K562 (cell line): Measurements from ENCODE around the gene MDFIC. TPM values are rescaled to one million over a fixed set of nuclear protein-coding genes. Genes with fewer than 3 reads are reported as not detected.

ENCODE experiments used
- ATAC-seq: fragments of 200-7000 bp; cut with Tn5 transposase; 3 replicates; pipeline ENCODE4 v1.9.1; 2020; ENCODE audit warnings: moderate library complexity
- BruUV-seq: library from RNA; stranded (reverse); fragments of 400-500 nt; replicated peaks from 2 replicates; lab custom pipeline; 2021; lab: Mats Ljungman, UMichigan
- CTCF ChIA-PET: fragments of 300-600 bp; formaldehyde crosslinking; extraction: SDS; loops from one replicate; lab custom pipeline; 2021; ENCODE audit warnings: low intra/inter-chr PET ratio; lab: Yijun Ruan, JAX
- POLR2A ChIA-PET: fragments of 300-600, 350-650 bp; sonication (Branson Sonifier 250); formaldehyde crosslinking; extraction: SDS; loops from one replicate; lab custom pipeline; 2021; ENCODE audit warnings: antibody characterized with exemption, inconsistent platforms; lab: Yijun Ruan, JAX
- DNase-seq, 4 experiments: peaks; one replicate each; pipeline versions ENCODE4 v3.0.0 to v3.0.0-alpha.2; 2011 to 2018; ENCODE audit warnings: low spot score in 3 of 4, mixed read lengths in 3 of 4; ENCODE audit errors: extremely low read depth in 1 of 4
- FAIRE-seq: peaks from 2 replicates; lab custom pipeline; 2011; peaks lifted over from hg19 to GRCh38; lab: Jason Lieb, UNC
- H2AFZ ChIP-seq: 2 replicates; pipeline ENCODE4 v1.6.0; 2011; ENCODE audit warnings: low read depth, low read length, control low read depth, inconsistent platforms
- H3K27ac ChIP-seq: fragments of 200-600 bp; 3 replicates; pipeline ENCODE4 v1.8.0; 2011; ENCODE audit warnings: low read depth, mild to moderate bottlenecking, control low read depth, inconsistent platforms, low read length, moderate library complexity, mixed read lengths; ENCODE audit errors: extremely low read depth
- H3K27me3 ChIP-seq, 2 experiments: fragments of 300-600 bp in 1 of 2; 2 replicates in 1 of 2; 3 replicates in 1 of 2; pipeline versions ENCODE4 v1.6.0 to v1.8.0; 2011; ENCODE audit warnings: inconsistent platforms in 2 of 2, low read length in 2 of 2, mild to moderate bottlenecking in 1 of 2, mixed read lengths in 1 of 2, moderate library complexity in 1 of 2; ENCODE audit not compliant: control insufficient read depth in 2 of 2, insufficient read depth in 2 of 2
- H3K36me3 ChIP-seq: fragments of 300-600 bp; 3 replicates; pipeline ENCODE4 v1.8.0; 2011; ENCODE audit warnings: mild to moderate bottlenecking, low read length, inconsistent platforms; ENCODE audit not compliant: control insufficient read depth, insufficient read depth
- H3K4me1 ChIP-seq, 2 experiments: fragments of 200-600 bp in 1 of 2; replicated peaks in 1 of 2; 2 replicates in 1 of 2; 3 replicates in 1 of 2; pipeline versions ENCODE4 v1.5.1 to v1.8.0; 2011; ENCODE audit warnings: inconsistent platforms in 2 of 2, low read length in 2 of 2, mild to moderate bottlenecking in 1 of 2, mixed read lengths in 1 of 2, moderate library complexity in 1 of 2; ENCODE audit not compliant: control insufficient read depth in 2 of 2, insufficient read depth in 2 of 2
- H3K4me2 ChIP-seq: 2 replicates; pipeline ENCODE4 v1.6.1; 2011; ENCODE audit warnings: low read length, control low read depth, inconsistent platforms, mixed read lengths; ENCODE audit not compliant: insufficient read depth
- H3K4me3 ChIP-seq: fragments of 200-600 bp; sonication (generic), shearing (Covaris generic); 2 replicates; pipeline ENCODE4 v1.5.1; 2016; ENCODE audit warnings: control low read depth, inconsistent platforms
- H3K79me2 ChIP-seq: fragments of 200-600 bp; 3 replicates; pipeline ENCODE4 v1.8.0; 2011; ENCODE audit warnings: low read length, inconsistent platforms; ENCODE audit not compliant: control insufficient read depth, insufficient read depth
- H3K9ac ChIP-seq, 2 experiments: 2 replicates each; pipeline versions ENCODE4 v1.6.0 to v1.6.1; 2011; ENCODE audit warnings: low read depth in 2 of 2, low read length in 2 of 2, control low read depth in 1 of 2, inconsistent platforms in 1 of 2, mild to moderate bottlenecking in 1 of 2, mixed read lengths in 1 of 2; ENCODE audit not compliant: insufficient read depth in 1 of 2
- H3K9me1 ChIP-seq: one replicate; pipeline ENCODE4 v1.6.0; 2011; ENCODE audit warnings: inconsistent platforms, mild to moderate bottlenecking, low read length, moderate library complexity; ENCODE audit not compliant: control insufficient read depth, insufficient read depth
- H3K9me3 ChIP-seq: replicated peaks from 2 replicates; pipeline ENCODE4 v1.5.1; 2011; ENCODE audit warnings: low read depth, low read length, inconsistent platforms; ENCODE audit not compliant: control insufficient read depth, insufficient read depth
- H4K20me1 ChIP-seq: replicated peaks from 2 replicates; pipeline ENCODE4 v1.6.1; 2011; ENCODE audit warnings: low read length, inconsistent platforms, mixed read lengths; ENCODE audit not compliant: control insufficient read depth, insufficient read depth
- DIDO1 ChIP-seq: fragments of 450-650 bp; IDR thresholded peaks from 2 replicates; pipeline ENCODE4 v1.6.1; 2016; ENCODE audit warnings: low read depth, missing biosample characterization, missing genetic modification characterization
- DMBX1 ChIP-seq: fragments of 250-450 bp; sonication (Bioruptor Pico); IDR thresholded peaks from 2 replicates; pipeline ENCODE4 v1.8.0; 2022; ENCODE audit warnings: inconsistent platforms, mild to moderate bottlenecking, moderate library complexity, borderline replicate concordance
- HEY1 ChIP-seq: fragments of 250-450 bp; sonication (Bioruptor Pico); IDR thresholded peaks from 2 replicates; pipeline ENCODE4 v1.5.0; 2020; ENCODE audit warnings: mild to moderate bottlenecking, moderate library complexity, borderline replicate concordance
- RFX5 ChIP-seq: IDR thresholded peaks from 2 replicates; pipeline ENCODE4 v1.6.1; 2011; ENCODE audit warnings: low read depth, mild to moderate bottlenecking, improper control_type of control experiment, low read length
- TAF15 ChIP-seq: fragments of 200-400 bp; formaldehyde crosslinking; IDR thresholded peaks from 2 replicates; pipeline ENCODE4 v1.6.1; 2017; ENCODE audit warnings: mild to moderate bottlenecking, low read depth, low read length, moderate library complexity
- ZZZ3 ChIP-seq: fragments of 450-650 bp; IDR thresholded peaks from 2 replicates; pipeline ENCODE4 v1.6.1; 2016; ENCODE audit warnings: antibody characterized with exemption, mild to moderate bottlenecking, moderate library complexity
- WGBS: fragments of 100-300 bp; shearing (Covaris generic); methylation state at CpG from one replicate; pipeline ENCODE4 v1.1.6; 2016; ENCODE audit warnings: low coverage, mixed read lengths; ENCODE audit not compliant: insufficient coverage; ENCODE audit errors: missing lambda C conversion rate; 5-methylcytosine and 5-hydroxymethylcytosine counted together
- in situ Hi-C: fragments of 300-500 bp; cut with MboI; formaldehyde crosslinking; loops from 4 replicates; pipeline ENCODE4 v1.15.0; 2018; ENCODE audit warnings: inconsistent platforms, mixed read lengths
- intact Hi-C: fragments of 100-400 bp; cut with micrococcal nuclease; formaldehyde crosslinking; loops from 2 replicates; pipeline ENCODE4 v1.14.2; 2022
- polyA plus RNA-seq, 8 experiments: library from polyadenylated mRNA; depleted of rRNA in 4 of 8; stranded (reverse) in 5 of 8; unstranded in 3 of 8; fragments of >200 nt; fragmentation: Nextera tagmentation in 2 of 8; fragmentation: Illumina TruSeq in 1 of 8; extraction: Ambion mirVana in 2 of 8; extraction: Trizol in 1 of 8; gene quantifications; 2 replicates each; pipeline versions ENCODE4 v1.2.1 to v1.2.3, GENCODE V29; 2011 to 2014; ENCODE audit warnings: inconsistent platforms in 1 of 8, missing spikeins in 1 of 8
- total RNA-seq, 7 experiments: library from RNA; depleted of rRNA in 6 of 7; stranded (reverse); fragments of >200 nt in 6 of 7; fragmentation: Illumina TruSeq in 2 of 7; extraction: Trizol in 2 of 7; gene quantifications; 2 replicates each; pipeline versions ENCODE4 v1.2.1 to v1.2.3, GENCODE V29; 2011 to 2021; ENCODE audit warnings: low replicate concordance in 1 of 7
- TF ChIP-seq, protein P1 (sequence below): sonication (generic); formaldehyde crosslinking; IDR thresholded peaks from 2 replicates; pipeline ENCODE4 v1.8.0; 2022; ENCODE audit warnings: mild to moderate bottlenecking, missing genetic modification reagents
- TF ChIP-seq, protein P2 (sequence below): fragments of 250-450 bp; sonication (Bioruptor Pico); IDR thresholded peaks from 2 replicates; pipeline ENCODE4 v1.5.0; 2021; ENCODE audit warnings: mild to moderate bottlenecking, moderate library complexity

The MDFIC gene
- total and polyA plus RNA-seq, 9 of the 15 experiments (the other 6 are each of a cell fraction or from before 2014, with no cell fraction given), result 0.13 to 0.24 TPM; not detected in 7

GRCh38 chr7:114923403-114923713 lies 1.5 kb downstream of the MDFIC start:
- in situ Hi-C loops (no loop called here), intact Hi-C loops (no loop called here)
- DNase-seq (no peak), FAIRE-seq (no peak), ATAC-seq (no peak)
- Histone ChIP-seq H3K4me1 (peaks cover 0 to 6% of the 10 kb centered on the region in 2 experiments; a peak in 1 of 5 replicates), H3K4me3 (no peak overlapping the region), H3K79me2 (no peaks in the 10 kb centered on the region), H3K27me3 (no peaks in the 10 kb centered on the region; a peak in 1 of 5 replicates), H4K20me1 (no peaks in the 10 kb centered on the region), H2AFZ (no peak overlapping the region), H3K9ac (no peak overlapping the region), H3K9me1 (no peaks in the 10 kb centered on the region), H3K36me3 (no peaks in the 10 kb centered on the region), H3K27ac (no peak overlapping the region), H3K4me2 (no peak overlapping the region), H3K9me3 (no peaks in the 10 kb centered on the region)
- ChIA-PET POLR2A (no interaction called here), CTCF (no interaction called here)
- TF ChIP-seq, protein P1, sequence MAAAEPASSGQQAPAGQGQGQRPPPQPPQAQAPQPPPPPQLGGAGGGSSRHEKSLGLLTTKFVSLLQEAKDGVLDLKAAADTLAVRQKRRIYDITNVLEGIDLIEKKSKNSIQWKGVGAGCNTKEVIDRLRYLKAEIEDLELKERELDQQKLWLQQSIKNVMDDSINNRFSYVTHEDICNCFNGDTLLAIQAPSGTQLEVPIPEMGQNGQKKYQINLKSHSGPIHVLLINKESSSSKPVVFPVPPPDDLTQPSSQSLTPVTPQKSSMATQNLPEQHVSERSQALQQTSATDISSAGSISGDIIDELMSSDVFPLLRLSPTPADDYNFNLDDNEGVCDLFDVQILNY, result no peak
- TF ChIP-seq DMBX1 (CRISPR knock-in tag), result no peak
- TF ChIP-seq, protein P2, sequence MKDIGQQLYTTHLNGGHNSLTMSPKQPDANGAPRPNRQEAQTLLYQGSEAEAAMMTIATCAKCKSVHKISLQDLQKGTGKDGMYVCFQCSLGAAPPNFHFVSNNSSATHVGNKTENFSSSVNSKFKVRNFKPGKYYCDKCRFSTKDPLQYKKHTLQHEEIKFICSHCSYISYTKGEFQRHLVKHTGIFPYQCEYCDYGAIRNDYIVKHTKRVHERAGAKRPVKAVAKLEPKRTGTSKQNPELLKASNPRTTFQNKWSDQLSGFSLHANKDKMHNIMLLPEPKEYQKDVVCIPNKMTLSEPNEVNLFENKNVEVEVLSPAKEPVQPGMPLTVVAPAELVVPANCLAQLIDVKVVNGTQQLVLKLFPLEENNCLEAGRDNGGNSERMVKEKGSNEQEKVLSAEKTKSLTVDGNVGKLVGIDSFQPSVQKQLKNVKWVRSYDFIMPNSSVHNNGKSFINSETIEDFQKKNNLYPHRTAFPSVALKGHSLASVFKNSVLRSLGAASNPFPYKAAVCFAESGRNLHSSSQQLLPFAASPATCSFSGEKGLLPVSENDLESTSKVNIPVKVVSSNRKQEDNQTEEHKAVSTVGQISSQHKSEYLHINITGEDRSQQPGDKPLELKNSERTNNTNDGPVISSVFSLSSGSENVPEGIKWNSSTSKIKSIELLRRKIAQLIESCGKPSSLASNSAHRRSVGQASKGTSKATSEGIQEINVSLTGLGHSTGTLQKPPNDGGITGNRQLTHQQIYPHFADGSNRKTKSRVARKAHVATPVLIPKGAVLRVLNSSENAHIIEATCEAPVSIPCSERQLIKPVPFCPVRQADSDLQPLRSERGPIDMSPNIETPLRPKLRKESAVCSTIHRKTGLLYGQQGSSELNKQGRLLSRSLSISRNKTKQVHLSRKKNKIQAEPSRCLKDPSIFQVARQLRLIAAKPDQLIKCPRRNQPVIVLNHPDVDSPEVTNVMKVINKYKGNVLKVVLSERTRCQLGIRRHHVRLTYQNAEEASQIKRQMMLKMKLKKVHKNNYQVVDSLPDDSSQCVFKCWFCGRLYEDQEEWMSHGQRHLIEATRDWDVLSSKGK, result no peak
- no peak for TF ChIP-seq TAF15
- no peak for TF ChIP-seq ZZZ3
- no peak for TF ChIP-seq DIDO1 (tag)
- TF ChIP-seq HEY1 (CRISPR knock-in tag), result no peak
- no peak for TF ChIP-seq RFX5
- 3% methylated on average over 4 of the region's 4 CpGs for WGBS
- BruUV-seq, result no TSS peak
